Keratinocyte (primary cell): ENCODE data around the gene RLBP1. TPM values are rescaled to one million over a fixed set of nuclear protein-coding genes. Genes with fewer than 3 reads are reported as not detected.

ENCODE experiments used
- DNase-seq: peaks from one replicate; pipeline ENCODE4 v3.0.0-alpha.2; 2011; ENCODE audit warnings: low read depth, missing footprints, low spot score
- FAIRE-seq: peaks from 2 replicates; lab custom pipeline; 2011; peaks lifted over from hg19 to GRCh38; lab: Jason Lieb, UNC
- H2AFZ ChIP-seq: 2 replicates; pipeline ENCODE4 v1.6.0; 2012; ENCODE audit warnings: low read length, control low read depth, inconsistent platforms; ENCODE audit not compliant: control insufficient read depth
- H3K27ac ChIP-seq: 2 replicates; pipeline ENCODE4 v1.5.1; 2011; ENCODE audit warnings: low read length; ENCODE audit not compliant: control insufficient read depth, insufficient read depth
- H3K27me3 ChIP-seq: 3 replicates; pipeline ENCODE4 v1.6.0; 2011; ENCODE audit warnings: low read length; ENCODE audit not compliant: control insufficient read depth, insufficient read depth; ENCODE audit errors: extremely low read depth
- H3K36me3 ChIP-seq, 2 experiments: 2 replicates in 1 of 2; 3 replicates in 1 of 2; pipeline ENCODE4 v1.5.1; 2011; ENCODE audit warnings: low read length in 2 of 2, mild to moderate bottlenecking in 1 of 2; ENCODE audit not compliant: control insufficient read depth in 2 of 2, insufficient read depth in 2 of 2; ENCODE audit errors: extremely low read depth in 1 of 2
- H3K4me1 ChIP-seq: 3 replicates; pipeline ENCODE4 v1.5.1; 2011; ENCODE audit warnings: low read length; ENCODE audit not compliant: control insufficient read depth, insufficient read depth; ENCODE audit errors: extremely low read depth
- H3K4me2 ChIP-seq: 3 replicates; pipeline ENCODE4 v1.6.0; 2011; ENCODE audit warnings: low read depth, low read length; ENCODE audit not compliant: control insufficient read depth, insufficient read depth; ENCODE audit errors: extremely low read depth
- H3K4me3 ChIP-seq, 3 experiments: fragments of 200-600 bp in 1 of 3; sonication (generic) in 1 of 3; 2 replicates in 2 of 3; 3 replicates in 1 of 3; pipeline ENCODE4 v1.5.1; 2011 to 2016; ENCODE audit warnings: low read length in 3 of 3, mild to moderate bottlenecking in 3 of 3, control low read depth in 2 of 3, inconsistent platforms in 1 of 3, low read depth in 1 of 3, mixed read lengths in 1 of 3, mixed run types in 1 of 3, moderate library complexity in 1 of 3; ENCODE audit not compliant: control insufficient read depth in 2 of 3, insufficient read depth in 2 of 3; ENCODE audit errors: extremely low read depth in 1 of 3
- H3K79me2 ChIP-seq: 2 replicates; pipeline ENCODE4 v1.6.0; 2012; ENCODE audit warnings: low read length; ENCODE audit not compliant: control insufficient read depth, insufficient read depth
- H3K9ac ChIP-seq: 3 replicates; pipeline ENCODE4 v1.6.0; 2011; ENCODE audit warnings: low read length; ENCODE audit not compliant: control insufficient read depth, insufficient read depth; ENCODE audit errors: extremely low read depth
- H3K9me1 ChIP-seq: 3 replicates; pipeline ENCODE4 v1.6.0; 2011; ENCODE audit warnings: low read length; ENCODE audit not compliant: control insufficient read depth, insufficient read depth; ENCODE audit errors: extremely low read depth
- H3K9me3 ChIP-seq: 2 replicates; pipeline ENCODE4 v1.5.1; 2012; ENCODE audit warnings: low read depth, low read length; ENCODE audit not compliant: control insufficient read depth
- H4K20me1 ChIP-seq: 3 replicates; pipeline ENCODE4 v1.6.0; 2011; ENCODE audit warnings: low read length; ENCODE audit not compliant: control insufficient read depth, insufficient read depth; ENCODE audit errors: extremely low read depth
- CTCF ChIP-seq, 3 experiments: IDR thresholded peaks in 1 of 3; conservative IDR thresholded peaks in 1 of 3; optimal IDR thresholded peaks in 1 of 3; 2 replicates in 2 of 3; 3 replicates in 1 of 3; pipeline versions ENCODE3 to v1.5.1; 2011; ENCODE audit warnings: low read length in 3 of 3, mild to moderate bottlenecking in 3 of 3, moderate library complexity in 2 of 3, control low read depth in 1 of 3, inconsistent platforms in 1 of 3; ENCODE audit not compliant: insufficient read depth in 2 of 3; ENCODE audit errors: extremely low read depth in 1 of 3
- EZH2 ChIP-seq: IDR thresholded peaks from one replicate; pipeline ENCODE4 v1.6.1; 2012; ENCODE audit warnings: inconsistent platforms, mild to moderate bottlenecking, low read length, moderate library complexity
- dilution Hi-C: fragments of 300-500 bp; cut with MboI; formaldehyde crosslinking; loops from one replicate; pipeline ENCODE4 v1.7.0; 2020; ENCODE audit warnings: low sequenced_read_pairs; ENCODE audit not compliant: extremely low pct_ligation_motif_present
- polyA plus RNA-seq, 5 experiments: library from polyadenylated mRNA; depleted of rRNA in 3 of 5; stranded (reverse) in 3 of 5; stranded (forward) in 1 of 5; unstranded in 1 of 5; fragments of >200 nt; gene quantifications; 1 replicate in 1 of 5; 2 replicates in 3 of 5; 3 replicates in 1 of 5; pipeline versions ENCODE4 v1.2.1 to v1.2.3, GENCODE V29; 2011 to 2012; ENCODE audit warnings: missing spikeins in 2 of 5, low read depth in 1 of 5, low replicate concordance in 1 of 5

Gene RLBP1
- polyA plus RNA-seq, 1 donor (not counting 4 experiments of a cell fraction or from before 2014, with no cell fraction given) = not detected

GRCh38 chr15:89198196-89198595 lies 23.2 kb downstream of the RLBP1 start:
- no peak overlapping the region for H3K4me2 ChIP-seq
- no peak overlapping the region for H2AFZ ChIP-seq
- no peaks in the 10 kb centered on the region for H3K27me3 ChIP-seq
- no peaks in the 10 kb centered on the region for H3K9me3 ChIP-seq
- H3K4me1 ChIP-seq = peaks cover 14% of the 10 kb centered on the region
- dilution Hi-C loops = loop anchor here (10.0 kb wide), 1 partner anchor 143 kb away; no protein-coding TSS in a partner anchor
- FAIRE-seq (no peak), DNase-seq (no peak)
- peaks cover 2% of the 10 kb centered on the region for H3K9me1 ChIP-seq
- no peak for TF ChIP-seq EZH2
- TF ChIP-seq CTCF (optimal IDR thresholded peaks at IDR 0.05 in 1 of 3, IDR thresholded peaks at IDR 0.05 in 1 of 3, conservative IDR thresholded peaks at IDR 0.05 in 1 of 3; ENCODE audit: extremely low read depth in 1 of 3, insufficient read depth in 2 of 3, low read length in 3 of 3) = no peak
- H3K79me2 ChIP-seq = no peaks in the 10 kb centered on the region
- no peak overlapping the region for H3K27ac ChIP-seq
- no peak overlapping the region for H3K9ac ChIP-seq
- no peaks in the 10 kb centered on the region for H4K20me1 ChIP-seq
- no peak overlapping the region for H3K4me3 ChIP-seq
- peaks cover 3 to 10% of the 10 kb centered on the region in 2 experiments for H3K36me3 ChIP-seq

- Histone ChIP-seq H3K36me3 (peaks cover 7 to 12% of the 10 kb centered on the region in 2 experiments), H3K9me3 (no peaks in the 10 kb centered on the region), H3K27ac (peak overlapping the region; percentile 57), H3K4me3 (peak overlapping the region in 1 of 3 experiments; percentile 40), H3K9ac (no peak overlapping the region), H3K4me2 (peak overlapping the region; percentile 72), H3K79me2 (no peaks in the 10 kb centered on the region), H4K20me1 (no peaks in the 10 kb centered on the region), H3K9me1 (peaks cover 2% of the 10 kb centered on the region), H2AFZ (peak overlapping the region; percentile 61), H3K27me3 (no peaks in the 10 kb centered on the region), H3K4me1 (peaks cover 14% of the 10 kb centered on the region)
- dilution Hi-C loops = loop anchor here (10.0 kb wide), 1 partner anchor 143 kb away; no protein-coding TSS in a partner anchor
- DNase-seq (no peak), FAIRE-seq (peak; percentile 85)
- TF ChIP-seq EZH2 = no peak
- no peak for TF ChIP-seq CTCF (optimal IDR thresholded peaks at IDR 0.05 in 1 of 3, IDR thresholded peaks at IDR 0.05 in 1 of 3, conservative IDR thresholded peaks at IDR 0.05 in 1 of 3; ENCODE audit: extremely low read depth in 1 of 3, insufficient read depth in 2 of 3, low read length in 3 of 3)
These were observed 23.8 kb downstream of the RLBP1 start for GRCh38 chr15:89197503-89197971.
